Hematopoietic multipotent progenitor cell (in vitro differentiated cells): ENCODE measurements around the gene MEG3. TPM values are rescaled to one million over a fixed set of nuclear protein-coding genes. Genes with fewer than 3 reads are reported as not detected.

Source experiments
- DNase-seq, 3 donors: peaks; one replicate each; pipeline ENCODE4 v3.0.0-alpha.2; 2011 to 2015; ENCODE audit warnings: low read depth in 2 of 3, low spot score in 2 of 3
- total RNA-seq: library from RNA; depleted of rRNA; stranded (reverse); fragments of >200 nt; gene quantifications from one replicate; pipeline ENCODE4 v1.2.3, GENCODE V29; 2012

Gene MEG3
- total RNA-seq, 1 donor, result 22.4 TPM

DNA sequence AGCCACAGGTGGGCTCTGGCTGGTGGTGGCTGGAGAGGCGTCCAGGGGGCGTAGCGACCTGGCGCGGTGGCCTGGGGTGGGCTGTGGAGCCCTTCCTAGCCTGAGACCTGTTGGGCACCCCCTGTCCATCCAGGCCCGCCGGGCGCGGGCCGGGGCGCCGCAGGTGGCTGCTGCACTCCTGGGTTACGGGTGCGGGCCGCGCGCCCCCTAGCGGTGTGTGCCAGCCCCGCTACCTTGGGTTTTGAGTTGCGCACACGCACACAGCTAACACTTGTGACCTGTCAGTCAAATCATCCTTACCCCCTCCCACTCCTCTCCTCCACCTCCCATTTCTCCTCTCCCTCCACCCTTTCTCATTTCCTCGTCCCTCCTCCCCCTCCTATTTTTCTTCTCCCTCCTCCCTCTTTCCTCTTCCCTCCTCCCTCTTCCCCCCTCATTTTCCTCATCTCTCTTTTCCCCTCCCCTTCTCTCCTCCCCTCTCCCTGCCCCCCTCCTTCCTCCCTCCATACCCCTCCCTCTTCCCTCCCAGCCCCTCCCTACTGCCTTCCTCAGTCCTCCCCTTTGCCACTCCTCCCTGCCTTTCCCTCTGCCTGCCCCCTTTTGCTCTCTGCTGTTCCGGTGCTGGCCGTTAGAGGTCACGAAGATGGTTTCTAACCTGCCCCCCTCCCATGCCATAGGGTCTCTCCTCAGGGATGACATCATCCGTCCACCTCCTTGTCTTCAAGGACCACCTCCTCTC is 2.3 kb downstream of the MEG3 start:
- no peak for DNase-seq

DNA sequence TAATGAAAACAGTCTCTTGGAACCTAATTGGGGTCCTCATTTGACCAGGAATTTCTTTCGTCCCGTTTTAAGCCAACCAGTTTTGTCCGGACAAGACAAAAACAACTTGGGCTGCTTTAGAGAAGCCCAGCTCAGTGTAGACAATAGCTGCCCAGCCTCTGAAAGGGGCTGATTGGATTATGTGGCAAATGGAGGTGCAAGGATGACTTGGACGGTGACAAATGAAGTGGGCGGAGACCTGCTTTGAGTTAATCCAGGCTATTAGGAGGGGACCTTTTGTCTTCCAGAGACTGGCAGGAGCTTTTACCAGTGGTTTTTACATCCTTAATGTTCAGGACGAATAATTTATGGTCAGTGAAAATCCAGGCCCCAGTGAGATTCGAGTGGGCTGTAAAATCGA is 4.8 kb downstream of the MEG3 start:
- DNase-seq, result no peak

DNA sequence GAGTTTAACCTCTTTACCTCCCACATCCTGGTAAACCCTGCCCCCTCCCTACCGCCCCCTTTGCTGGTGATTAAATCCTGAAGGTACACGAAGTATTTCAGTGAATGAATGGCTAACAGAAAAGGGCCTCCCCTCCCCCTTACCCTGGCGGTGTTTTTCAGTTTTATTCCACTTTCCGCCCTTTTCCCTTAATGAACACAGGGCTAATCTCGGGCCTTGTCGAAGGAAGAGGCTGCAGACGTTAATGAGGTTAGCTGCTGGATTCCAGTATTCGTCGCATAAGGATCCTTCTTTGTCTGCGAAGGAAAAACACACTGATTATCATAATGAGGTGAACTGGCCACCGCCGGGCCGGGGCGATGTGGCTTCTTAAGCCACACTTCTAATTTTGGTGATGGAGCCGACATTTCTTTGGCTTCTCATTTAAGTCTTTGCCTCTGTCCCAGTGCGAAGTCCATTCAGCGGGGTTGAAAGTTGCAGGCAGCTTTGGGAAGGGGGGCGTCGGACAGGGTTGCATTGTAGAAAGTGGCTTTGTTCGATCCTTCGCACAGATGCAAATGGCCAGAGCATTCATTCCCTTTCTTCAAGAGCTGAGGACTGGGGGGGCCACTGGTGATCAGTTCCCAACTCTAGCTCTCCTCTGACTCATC is 6.5 kb downstream of the MEG3 start:
- no peak for DNase-seq

GRCh38 chr14:100834082-100834793 is 8.3 kb downstream of the MEG3 start:
- DNase-seq, result no peak

DNA sequence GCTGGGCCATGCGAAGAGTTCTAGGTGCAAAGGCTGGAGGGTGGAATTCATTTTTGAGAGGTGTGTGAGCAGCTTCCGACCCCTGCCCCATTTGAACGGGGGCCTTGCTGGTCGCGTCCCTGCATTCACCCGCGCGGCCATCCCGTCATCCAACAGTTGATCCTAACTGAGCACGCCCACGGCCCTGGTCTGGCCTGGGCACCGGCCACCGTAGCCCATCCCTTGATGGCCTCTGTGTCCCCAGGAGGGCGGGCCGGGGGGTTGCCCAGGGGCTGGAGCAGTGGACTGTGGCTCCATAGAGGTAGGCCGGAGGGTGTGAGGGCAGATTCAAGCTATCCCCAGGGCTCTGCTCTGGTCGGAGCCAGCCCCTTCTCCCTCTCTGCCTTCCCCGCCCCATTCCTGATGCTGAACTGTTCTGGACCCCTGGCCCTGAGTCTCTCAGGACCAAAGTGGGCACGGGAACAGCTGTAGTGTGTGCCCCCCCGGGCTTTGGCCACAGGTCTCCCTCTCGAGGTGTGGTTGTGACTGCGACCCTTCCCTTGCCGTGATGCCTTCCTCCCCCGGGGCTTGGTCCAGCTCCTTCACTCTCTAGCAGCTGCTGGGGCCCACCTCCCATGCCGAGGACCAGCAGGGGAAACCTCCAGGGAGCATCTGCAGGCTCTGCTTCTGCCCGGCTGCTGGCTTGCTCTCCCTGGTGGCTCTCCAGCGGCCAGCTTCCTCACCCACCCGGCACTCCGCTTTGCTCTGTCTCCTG is 9.1 kb downstream of the MEG3 start:
- no peak for DNase-seq

GRCh38 chr14:100835548-100836310 is 9.8 kb downstream of the MEG3 start:
- DNase-seq, result no peak

DNA sequence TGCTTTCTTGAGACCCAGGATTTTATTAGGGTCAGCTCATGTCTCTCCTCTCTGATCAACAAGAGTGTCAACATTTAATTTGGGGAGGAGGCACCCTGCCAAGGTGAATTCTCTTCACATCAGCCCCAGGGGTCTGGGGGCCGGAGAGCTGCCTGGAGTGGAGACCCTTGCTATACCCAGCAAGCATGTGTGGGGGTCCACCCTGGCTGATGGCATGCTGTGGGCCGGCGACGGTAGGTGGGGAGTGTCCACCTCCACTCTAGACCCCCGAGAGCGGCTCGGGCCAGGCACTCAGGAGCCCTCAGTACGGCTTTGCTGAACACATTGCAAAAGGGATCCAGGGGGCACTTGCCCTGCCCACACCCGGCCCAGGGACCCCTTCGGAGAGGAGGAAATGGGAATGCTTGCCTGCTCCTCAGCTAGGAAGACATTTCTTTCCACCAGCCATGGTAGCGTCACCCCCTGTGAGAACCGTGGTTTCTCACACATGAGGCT is 10.4 kb downstream of the MEG3 start:
- DNase-seq, result no peak

DNA sequence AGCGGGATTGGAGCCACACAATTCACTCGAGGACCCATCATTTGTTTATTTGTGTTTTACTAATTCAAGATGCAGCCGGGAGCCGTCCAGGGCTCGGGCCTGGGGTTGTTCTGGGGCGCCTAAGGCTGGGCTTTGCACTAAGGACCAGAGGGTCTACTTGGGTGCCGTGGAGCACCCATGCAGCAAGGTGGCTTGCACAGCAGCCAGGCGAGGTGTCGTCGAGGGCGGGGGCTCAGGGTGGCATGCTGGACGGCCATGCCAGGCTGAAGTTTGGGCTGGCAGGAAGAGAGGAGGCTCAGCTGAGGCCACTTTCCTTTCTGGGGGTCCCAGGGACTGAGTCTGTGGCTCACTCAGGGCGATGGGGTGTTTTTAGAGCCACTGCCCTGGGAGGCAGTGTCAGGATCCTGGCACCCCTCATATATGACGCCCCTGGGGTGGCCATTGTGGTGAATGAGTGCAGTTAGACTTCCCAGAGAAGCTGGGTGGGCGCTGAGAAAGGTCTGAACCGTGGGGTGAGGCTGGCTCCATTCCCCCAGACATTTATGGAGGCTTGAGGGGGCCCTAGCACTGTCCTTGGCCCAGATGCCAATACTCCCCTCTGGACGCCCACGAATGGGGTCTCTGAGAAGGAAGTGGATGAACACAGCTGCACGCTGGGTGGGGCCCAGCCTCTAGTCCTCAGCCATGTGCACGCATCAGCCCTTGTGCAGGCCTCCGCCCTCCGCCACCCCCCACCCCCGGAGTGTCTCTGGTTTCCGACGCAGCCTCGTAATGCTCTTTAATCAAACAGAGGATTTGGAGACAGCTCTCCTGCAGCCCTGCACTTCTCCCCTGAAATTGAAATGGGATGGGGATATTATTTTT is 11.3 kb downstream of the MEG3 start:
- no peak for DNase-seq

- DNase-seq, result no peak
Observed at GRCh38 chr14:100837805-100838350, 12.0 kb downstream of the MEG3 start.

GRCh38 chr14:100838493-100839314 is 12.8 kb downstream of the MEG3 start:
- DNase-seq, result no peak

GRCh38 chr14:100839315-100839585 is 13.3 kb downstream of the MEG3 start:
- DNase-seq, result no peak

- no peak for DNase-seq
Observed at GRCh38 chr14:100839681-100840111, 13.8 kb downstream of the MEG3 start.

GRCh38 chr14:100840286-100841065 is 14.6 kb downstream of the MEG3 start:
- no peak for DNase-seq

DNA sequence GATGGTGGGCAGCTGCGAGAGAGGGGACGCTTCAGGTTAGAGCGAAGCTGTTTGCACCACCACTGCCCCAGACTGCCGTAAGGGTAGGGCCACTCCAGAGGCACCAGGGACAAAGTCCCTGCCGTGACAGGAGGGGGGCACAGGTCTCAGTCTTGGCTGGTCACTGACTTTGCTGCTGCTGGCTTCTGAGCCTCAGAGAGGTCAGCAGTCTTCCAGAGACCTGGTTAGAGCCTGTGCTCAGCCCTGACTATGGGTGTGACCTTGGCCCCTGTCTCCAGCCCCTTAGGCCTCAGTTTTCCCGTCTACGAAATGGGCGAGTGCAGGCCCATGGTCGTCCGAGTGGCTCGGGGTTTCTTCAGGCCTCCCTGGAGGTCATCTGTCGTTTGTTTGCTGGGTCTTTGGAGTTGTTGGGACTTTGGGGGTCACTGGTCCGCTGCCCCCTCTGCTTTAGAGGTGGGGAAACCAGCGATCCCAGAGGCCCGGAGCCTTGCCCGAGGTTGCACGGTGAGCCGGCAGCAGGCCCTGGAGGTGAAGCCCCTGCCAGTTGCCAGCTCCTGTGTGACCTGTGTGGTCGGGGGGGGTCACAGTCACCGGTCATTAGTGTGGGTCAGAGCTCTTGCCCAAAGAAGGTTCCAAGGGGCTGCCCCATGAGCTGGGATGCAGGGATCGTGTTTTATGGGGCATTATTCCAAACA is 15.3 kb downstream of the MEG3 start:
- DNase-seq, result no peak

- DNase-seq, result no peak
Observed at GRCh38 chr14:100841761-100842403, 16.0 kb downstream of the MEG3 start.

DNA sequence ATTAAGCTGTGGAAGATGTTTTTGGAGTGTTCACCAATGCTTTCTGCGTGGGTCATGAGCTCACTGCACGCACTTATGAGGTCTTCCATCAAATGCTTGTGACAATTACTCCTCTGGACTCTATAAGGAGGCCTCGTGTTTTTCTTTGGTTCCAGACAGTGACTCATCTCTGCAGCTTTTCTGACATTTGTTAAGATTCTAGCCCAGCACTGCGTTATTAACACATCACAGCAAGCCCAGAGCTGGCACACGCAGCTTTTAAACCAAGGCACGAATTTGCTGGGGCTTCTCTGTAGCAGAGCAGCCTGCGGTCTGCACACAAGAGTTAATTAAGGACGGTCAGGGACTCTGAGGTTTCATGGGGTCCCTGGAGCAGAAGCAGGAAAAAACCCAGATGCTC is 16.9 kb downstream of the MEG3 start:
- DNase-seq, result no peak

GRCh38 chr14:100844082-100844408 is 18.1 kb downstream of the MEG3 start:
- DNase-seq, result no peak
